GM19324 (cell line): ENCODE data around the gene IL10RA.

Experiments
- ATAC-seq: cut with Tn5 transposase; IDR thresholded peaks from one replicate; pipeline ENCODE4 v1.9.1; 2021; ENCODE audit warnings: mild to moderate bottlenecking, moderate library complexity; ENCODE audit not compliant: unreplicated experiment, low FRiP score

Gene IL10RA

GRCh38 chr11:117989351-117990102, 3.3 kb downstream of the IL10RA start:
- ATAC-seq, result no peak

- no peak for ATAC-seq
Measured at GRCh38 chr11:117992136-117992535, 5.9 kb downstream of the IL10RA start.

- ATAC-seq, result no peak
Measured at GRCh38 chr11:117992620-117993019, 6.4 kb downstream of the IL10RA start.

DNA sequence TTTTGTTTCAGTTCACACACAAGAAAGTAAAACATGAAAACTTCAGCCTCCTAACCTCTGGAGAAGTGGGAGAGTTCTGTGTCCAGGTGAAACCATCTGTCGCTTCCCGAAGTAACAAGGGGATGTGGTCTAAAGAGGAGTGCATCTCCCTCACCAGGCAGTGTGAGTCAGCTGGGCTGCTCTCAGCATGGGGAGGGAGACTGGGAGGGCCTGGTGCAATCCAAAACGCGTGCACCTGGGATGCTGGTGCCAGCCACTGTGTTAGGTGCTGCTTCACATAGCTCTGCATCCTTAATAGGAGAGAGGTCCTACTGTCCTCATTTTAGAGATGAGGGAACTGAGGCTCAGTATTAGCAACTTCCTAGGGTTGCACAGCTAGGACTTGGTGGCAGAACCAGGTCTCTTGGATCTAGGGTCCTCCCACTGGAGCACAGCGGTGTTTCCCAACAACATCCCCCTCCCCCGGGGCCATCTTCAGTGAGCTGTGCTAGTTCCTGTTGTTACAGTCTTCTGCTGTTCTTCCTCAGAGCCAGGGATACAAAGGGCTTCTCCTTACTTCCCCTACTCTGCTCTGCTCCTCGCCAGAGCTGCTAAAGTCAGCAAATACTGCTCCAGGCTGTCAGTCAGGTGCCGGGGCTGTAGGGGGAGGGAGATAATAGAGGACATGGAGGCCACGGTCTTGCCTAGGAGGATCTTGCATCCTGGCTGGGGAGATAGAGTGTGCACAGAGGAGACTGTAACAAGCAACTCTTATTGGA, 8.0 kb downstream of the IL10RA start:
- no peak for ATAC-seq

DNA sequence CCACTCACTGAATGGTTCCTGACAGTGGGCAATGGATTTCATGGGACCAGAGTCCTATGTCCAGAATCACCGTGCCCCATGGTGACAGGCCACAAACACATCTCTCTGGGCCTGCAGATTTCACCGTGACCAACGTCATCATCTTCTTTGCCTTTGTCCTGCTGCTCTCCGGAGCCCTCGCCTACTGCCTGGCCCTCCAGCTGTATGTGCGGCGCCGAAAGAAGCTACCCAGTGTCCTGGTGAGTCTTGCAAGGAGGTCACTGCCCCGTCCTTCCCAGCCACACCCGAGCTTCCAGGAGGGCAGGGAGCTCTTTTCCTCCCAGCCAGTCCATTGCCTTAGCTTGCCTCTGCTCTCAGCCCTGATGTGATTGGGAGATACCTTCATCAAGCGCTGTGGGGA, 9.3 kb downstream of the IL10RA start:
- ATAC-seq, result no peak

- no peak for ATAC-seq
Measured at GRCh38 chr11:117996058-117996457, 9.9 kb downstream of the IL10RA start.

DNA sequence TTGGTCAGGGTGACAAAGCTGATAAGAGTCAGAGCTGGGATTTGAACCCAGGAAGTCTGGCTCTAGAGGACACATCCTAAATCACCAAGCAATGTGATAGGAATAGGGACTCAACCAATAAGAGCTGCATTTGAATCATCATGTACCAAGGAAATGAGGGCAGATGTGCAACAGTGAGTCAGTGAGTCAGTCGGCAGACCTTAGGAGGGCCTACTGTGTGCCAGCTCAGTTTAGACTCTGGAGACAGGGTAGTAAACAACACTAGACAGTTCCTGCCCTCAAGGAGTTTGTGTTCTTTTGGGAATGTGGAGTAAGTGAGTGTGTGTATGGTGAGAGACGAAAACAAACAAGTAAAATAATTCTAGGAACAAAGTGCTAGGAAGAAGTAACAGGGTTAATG, 11.2 kb downstream of the IL10RA start:
- ATAC-seq, result no peak

GRCh38 chr11:117997823-117998579, 11.8 kb downstream of the IL10RA start:
- no peak for ATAC-seq

- ATAC-seq, result no peak
Measured at GRCh38 chr11:117998664-117999353, 12.6 kb downstream of the IL10RA start.

DNA sequence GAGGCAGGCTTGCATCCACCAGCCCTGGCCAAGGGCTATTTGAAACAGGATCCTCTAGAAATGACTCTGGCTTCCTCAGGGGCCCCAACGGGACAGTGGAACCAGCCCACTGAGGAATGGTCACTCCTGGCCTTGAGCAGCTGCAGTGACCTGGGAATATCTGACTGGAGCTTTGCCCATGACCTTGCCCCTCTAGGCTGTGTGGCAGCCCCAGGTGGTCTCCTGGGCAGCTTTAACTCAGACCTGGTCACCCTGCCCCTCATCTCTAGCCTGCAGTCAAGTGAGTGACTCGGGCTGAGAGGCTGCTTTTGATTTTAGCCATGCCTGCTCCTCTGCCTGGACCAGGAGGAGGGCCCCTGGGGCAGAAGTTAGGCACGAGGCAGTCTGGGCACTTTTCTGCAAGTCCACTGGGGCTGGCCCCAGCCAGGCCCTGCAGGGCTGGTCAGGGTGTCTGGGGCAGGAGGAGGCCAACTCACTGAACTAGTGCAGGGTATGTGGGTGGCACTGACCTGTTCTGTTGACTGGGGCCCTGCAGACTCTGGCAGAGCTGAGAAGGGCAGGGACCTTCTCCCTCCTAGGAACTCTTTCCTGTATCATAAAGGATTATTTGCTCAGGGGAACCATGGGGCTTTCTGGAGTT, 13.3 kb downstream of the IL10RA start:
- ATAC-seq, result no peak

DNA sequence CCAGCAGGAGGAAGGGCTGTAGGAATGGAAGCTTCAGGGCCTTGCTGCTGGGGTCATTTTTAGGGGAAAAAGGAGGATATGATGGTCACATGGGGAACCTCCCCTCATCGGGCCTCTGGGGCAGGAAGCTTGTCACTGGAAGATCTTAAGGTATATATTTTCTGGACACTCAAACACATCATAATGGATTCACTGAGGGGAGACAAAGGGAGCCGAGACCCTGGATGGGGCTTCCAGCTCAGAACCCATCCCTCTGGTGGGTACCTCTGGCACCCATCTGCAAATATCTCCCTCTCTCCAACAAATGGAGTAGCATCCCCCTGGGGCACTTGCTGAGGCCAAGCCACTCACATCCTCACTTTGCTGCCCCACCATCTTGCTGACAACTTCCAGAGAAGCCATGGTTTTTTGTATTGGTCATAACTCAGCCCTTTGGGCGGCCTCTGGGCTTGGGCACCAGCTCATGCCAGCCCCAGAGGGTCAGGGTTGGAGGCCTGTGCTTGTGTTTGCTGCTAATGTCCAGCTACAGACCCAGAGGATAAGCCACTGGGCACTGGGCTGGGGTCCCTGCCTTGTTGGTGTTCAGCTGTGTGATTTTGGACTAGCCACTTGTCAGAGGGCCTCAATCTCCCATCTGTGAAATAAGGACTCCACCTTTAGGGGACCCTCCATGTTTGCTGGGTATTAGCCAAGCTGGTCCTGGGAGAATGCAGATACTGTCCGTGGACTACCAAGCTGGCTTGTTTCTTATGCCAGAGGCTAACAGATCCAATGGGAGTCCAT, 14.1 kb downstream of the IL10RA start:
- ATAC-seq, result no peak

GRCh38 chr11:118000850-118001228, 14.6 kb downstream of the IL10RA start:
- ATAC-seq, result no peak

DNA sequence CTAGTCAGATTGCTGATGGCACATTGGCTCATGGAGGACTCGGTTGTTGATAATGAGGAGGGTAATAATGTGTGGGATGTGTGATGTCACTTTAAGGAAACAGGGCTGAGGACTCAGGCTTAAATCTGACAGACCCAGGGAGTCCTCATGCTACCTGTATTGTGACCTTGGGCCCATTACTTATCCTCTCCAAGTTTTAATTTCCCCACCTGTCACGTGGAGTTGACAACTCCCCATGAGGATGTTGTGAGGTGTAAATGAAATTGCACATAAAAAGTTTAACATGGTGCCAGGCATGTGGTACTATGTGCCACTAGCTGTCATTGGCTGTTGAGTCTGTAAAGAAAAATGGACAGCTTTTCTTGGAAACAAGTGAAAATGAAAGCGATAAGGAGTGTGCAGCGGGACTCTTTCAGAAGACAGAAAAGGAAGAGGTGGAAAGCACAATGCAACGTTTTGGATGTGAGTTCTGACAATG, 15.3 kb downstream of the IL10RA start:
- no peak for ATAC-seq

DNA sequence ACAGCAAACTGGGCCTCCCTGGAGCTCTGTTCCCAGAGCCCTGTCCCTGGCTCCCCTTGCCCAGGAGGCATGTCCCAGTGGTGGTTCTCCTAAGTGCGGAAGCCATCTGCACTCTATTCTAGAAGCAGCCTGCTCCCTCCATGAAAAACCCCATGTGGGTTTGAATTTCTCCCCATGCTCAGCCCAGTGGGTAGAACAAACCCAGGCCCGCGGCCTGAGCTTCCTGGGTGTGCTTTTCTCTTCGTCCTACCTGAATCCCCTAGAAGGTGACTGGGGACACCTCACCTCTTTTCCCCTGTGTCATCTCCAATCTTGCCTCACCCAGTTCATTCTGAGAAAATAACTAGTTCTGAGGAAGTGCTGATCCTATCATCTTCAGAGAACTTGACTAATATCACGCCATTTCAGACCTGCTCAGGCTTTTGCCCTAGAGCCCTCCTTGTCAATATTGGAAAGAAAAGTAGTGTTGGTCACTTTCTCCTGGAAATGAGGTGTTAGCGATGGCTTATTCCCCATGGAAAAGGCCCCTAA, 15.9 kb downstream of the IL10RA start:
- no peak for ATAC-seq

GRCh38 chr11:118002541-118003423, 16.6 kb downstream of the IL10RA start:
- no peak for ATAC-seq

GRCh38 chr11:118003456-118003855, 17.3 kb downstream of the IL10RA start:
- no peak for ATAC-seq

DNA sequence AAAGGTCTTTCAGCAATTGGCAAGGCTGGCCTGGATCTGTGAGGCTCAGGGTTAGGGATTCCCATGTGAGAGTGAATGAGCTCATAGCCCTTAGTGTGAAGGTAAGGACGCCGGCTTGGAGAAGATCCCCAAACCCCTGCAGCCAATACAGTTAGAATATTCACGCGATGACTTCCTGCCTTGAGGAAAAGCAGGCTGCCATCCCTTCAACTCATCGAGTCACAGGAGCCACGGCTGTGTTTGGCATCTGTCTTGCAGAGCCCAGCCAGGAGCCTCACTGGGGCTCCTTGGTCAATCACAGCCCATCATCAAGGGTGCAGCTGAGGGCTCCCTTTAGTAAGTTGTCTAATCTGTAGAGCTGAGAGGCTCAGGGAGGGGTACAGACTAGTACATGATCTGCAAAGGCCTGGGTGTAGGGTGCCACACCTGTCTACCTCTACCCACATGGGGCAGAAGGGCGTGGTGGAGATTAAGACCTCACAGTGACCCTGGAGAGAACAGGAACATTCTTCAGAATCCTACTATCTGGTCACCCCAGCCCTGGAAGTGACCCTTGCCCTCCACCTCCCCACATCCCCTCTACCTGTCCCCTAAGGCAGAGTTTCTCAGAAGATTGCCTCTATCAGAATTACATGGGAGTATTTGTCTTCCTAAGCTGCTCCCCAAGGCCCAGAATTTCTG, 18.5 kb downstream of the IL10RA start:
- no peak for ATAC-seq
